IMR-90 (cell line): ENCODE measurements around the gene FAM83B.

Experiments used
- CEBPB ChIP-seq: IDR thresholded peaks from 2 replicates; pipeline ENCODE4 v1.6.1; 2012; ENCODE audit warnings: low read depth, low read length, improper control_type of control experiment
- CHD1 ChIP-seq: IDR thresholded peaks from 2 replicates; pipeline ENCODE4 v1.6.1; 2012; ENCODE audit warnings: low read depth, low read length, improper control_type of control experiment
- CTCF ChIP-seq: conservative IDR thresholded peaks from 2 replicates; pipeline ENCODE4 v1.5.1; 2012; ENCODE audit warnings: mild to moderate bottlenecking, low read depth, low read length, improper control_type of control experiment
- ELK1 ChIP-seq: fragments of 150-350 bp; IDR thresholded peaks from 2 replicates; pipeline ENCODE4 v1.6.1; 2016; ENCODE audit warnings: low read depth, mild to moderate bottlenecking, low read length, moderate library complexity, borderline replicate concordance
- MAZ ChIP-seq: IDR thresholded peaks from 2 replicates; pipeline ENCODE4 v1.6.1; 2012; ENCODE audit warnings: low read depth, mild to moderate bottlenecking, low read length, improper control_type of control experiment, moderate library complexity, borderline replicate concordance
- MXI1 ChIP-seq: IDR thresholded peaks from 2 replicates; pipeline ENCODE4 v1.6.1; 2012; ENCODE audit warnings: low read depth, mild to moderate bottlenecking, low read length, moderate library complexity, borderline replicate concordance
- POLR2A ChIP-seq: IDR thresholded peaks from 2 replicates; pipeline ENCODE4 v1.6.1; 2012; ENCODE audit warnings: mild to moderate bottlenecking, low read depth, low read length
- RCOR1 ChIP-seq: IDR thresholded peaks from 2 replicates; pipeline ENCODE4 v1.6.1; 2012; ENCODE audit warnings: mild to moderate bottlenecking, low read length, improper control_type of control experiment; ENCODE audit not compliant: insufficient replicate concordance
- RFX5 ChIP-seq: IDR thresholded peaks from 2 replicates; pipeline ENCODE4 v1.8.0; 2012; ENCODE audit warnings: low read depth, mild to moderate bottlenecking, low read length, moderate library complexity
- USF2 ChIP-seq: fragments of 150-350 bp; IDR thresholded peaks from 2 replicates; pipeline ENCODE4 v1.6.1; 2017; ENCODE audit warnings: mild to moderate bottlenecking, antibody characterized with exemption, low read length, low read depth

- TF ChIP-seq CTCF: no peak
- no peak for TF ChIP-seq POLR2A
- TF ChIP-seq CEBPB: no peak
- no peak for TF ChIP-seq CHD1
- TF ChIP-seq MXI1: no peak
- TF ChIP-seq RCOR1: no peak
- no peak for TF ChIP-seq RFX5
- TF ChIP-seq ELK1: no peak
- TF ChIP-seq MAZ: no peak
- TF ChIP-seq USF2: no peak
Observed at GRCh38 chr6:54856129-54856528, 9.6 kb downstream of the FAM83B start.
